Measurements from ENCODE around the gene UBIAD1. TPM values are rescaled to one million over a fixed set of nuclear protein-coding genes. Genes with fewer than 3 reads are reported as not detected.

The UBIAD1 gene, protein sequence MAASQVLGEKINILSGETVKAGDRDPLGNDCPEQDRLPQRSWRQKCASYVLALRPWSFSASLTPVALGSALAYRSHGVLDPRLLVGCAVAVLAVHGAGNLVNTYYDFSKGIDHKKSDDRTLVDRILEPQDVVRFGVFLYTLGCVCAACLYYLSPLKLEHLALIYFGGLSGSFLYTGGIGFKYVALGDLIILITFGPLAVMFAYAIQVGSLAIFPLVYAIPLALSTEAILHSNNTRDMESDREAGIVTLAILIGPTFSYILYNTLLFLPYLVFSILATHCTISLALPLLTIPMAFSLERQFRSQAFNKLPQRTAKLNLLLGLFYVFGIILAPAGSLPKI
- 10 to 100 TPM; 14.0 to 14.5 TPM for total RNA-seq

DNA sequence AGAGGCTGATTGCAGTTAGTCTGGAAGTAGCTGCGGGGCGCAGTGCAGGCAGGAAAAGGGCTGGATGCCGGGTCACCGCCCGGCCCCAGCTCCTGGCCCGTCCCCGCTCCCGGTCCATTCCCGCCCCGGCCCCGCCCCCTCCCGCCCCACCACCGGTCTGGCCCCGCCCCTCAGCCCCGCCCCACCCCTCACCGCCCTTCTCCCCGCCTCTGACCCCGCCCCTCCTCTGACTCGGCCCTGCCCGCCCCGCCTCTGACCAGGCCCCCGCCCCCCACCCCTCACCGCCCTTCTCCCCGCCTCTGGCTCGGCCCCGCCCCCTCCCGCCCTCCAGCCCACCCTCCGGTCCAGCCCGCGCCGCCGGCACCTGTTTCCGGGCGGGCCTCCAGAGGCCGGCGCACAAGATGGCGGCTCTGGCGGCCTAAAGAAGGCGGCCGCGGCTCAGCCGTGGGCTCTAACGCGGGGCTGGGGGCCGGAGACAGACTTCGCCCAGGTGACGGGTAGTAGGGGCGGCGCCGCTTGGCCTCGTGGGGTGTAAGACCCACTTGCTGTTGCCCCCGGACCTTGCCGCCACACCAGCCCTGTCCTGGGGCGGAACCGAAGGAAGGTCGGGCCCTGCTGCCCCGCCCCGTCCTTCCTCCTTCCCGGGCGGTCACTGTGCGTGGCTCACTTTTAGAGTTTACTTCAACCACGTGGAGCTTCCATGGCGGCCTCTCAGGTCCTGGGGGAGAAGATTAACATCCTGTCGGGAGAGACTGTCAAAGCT, at the start of gene UBIAD1:
Gene UBIAD1, plus strand, starts transcription at position 367 of the 763 bp plus-strand sequence. Its CDS starts 334 bp downstream, at position 701.

GRCh38 chr1:11262171-11263049, 10.6 kb upstream of the UBIAD1 start, which contains the start of gene MTOR:
Gene MTOR (minus strand): TSS chr1:11262551. CDS start chr1:11259409, 3,142 bp downstream.

Small RNAs within 50 kb of the gene (small RNA-seq; reads per million reads assigned to genes)
- gene RNU6-291P (0 reads per million in 2 donors), gene RPL39P6 (0 reads per million in 2 donors)

Other genes with a start within 250 kb of the UBIAD1 start
- gene MASP2, start 226.0 kb upstream of the UBIAD1 start, total RNA-seq: under 1 TPM in 1 of 2 donors, not detected in 1; under 0.01 TPM
- gene SRM, start 213.2 kb upstream of the UBIAD1 start, total RNA-seq: 10 to 100 TPM; 32.0 to 53.9 TPM
- gene EXOSC10, start 173.3 kb upstream of the UBIAD1 start, total RNA-seq: 100 to 1,000 TPM in 1 of 2 donors, 10 to 100 TPM in 1; 90.2 to 109 TPM
- gene ANGPTL7, start 83.8 kb upstream of the UBIAD1 start, total RNA-seq: under 1 TPM in 1 of 2 donors, not detected in 1; 0.34 TPM
- 10 to 100 TPM; 47.0 to 48.9 TPM for gene MTOR, start 10.6 kb upstream of the UBIAD1 start, total RNA-seq
- not detected for gene DISP3, start 206.0 kb downstream of the UBIAD1 start, total RNA-seq

Measured in melanocyte of skin (primary cell).